WI38 (cell line): ENCODE measurements around the gene GIMAP2.

ENCODE experiments used
- H3K4me3 ChIP-seq: 2 replicates; pipeline ENCODE4 v1.5.1; 2011; ENCODE audit warnings: low read depth, mild to moderate bottlenecking, control low read depth, low read length
- TF ChIP-seq, protein P1 (sequence below): IDR thresholded peaks from 2 replicates; pipeline ENCODE4 v1.5.1; 2012; ENCODE audit warnings: low read depth, mild to moderate bottlenecking, control low read depth, low read length

GIMAP2 gene

DNA sequence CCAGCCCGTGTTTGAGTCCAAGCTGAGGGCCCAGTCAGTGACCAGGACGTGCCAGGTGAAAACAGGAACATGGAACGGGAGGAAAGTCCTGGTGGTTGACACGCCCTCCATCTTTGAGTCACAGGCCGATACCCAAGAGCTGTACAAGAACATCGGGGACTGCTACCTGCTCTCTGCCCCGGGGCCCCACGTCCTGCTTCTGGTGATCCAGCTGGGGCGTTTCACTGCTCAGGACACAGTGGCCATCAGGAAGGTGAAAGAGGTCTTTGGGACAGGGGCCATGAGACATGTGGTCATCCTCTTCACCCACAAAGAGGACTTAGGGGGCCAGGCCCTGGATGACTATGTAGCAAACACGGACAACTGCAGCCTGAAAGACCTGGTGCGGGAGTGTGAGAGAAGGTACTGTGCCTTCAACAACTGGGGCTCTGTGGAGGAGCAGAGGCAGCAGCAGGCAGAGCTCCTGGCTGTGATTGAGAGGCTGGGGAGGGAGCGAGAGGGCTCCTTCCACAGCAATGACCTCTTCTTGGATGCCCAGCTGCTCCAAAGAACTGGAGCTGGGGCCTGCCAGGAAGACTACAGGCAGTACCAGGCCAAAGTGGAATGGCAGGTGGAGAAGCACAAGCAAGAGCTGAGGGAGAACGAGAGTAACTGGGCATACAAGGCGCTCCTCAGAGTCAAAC lies 56.9 kb downstream of the GIMAP2 start:
- TF ChIP-seq, protein P1, sequence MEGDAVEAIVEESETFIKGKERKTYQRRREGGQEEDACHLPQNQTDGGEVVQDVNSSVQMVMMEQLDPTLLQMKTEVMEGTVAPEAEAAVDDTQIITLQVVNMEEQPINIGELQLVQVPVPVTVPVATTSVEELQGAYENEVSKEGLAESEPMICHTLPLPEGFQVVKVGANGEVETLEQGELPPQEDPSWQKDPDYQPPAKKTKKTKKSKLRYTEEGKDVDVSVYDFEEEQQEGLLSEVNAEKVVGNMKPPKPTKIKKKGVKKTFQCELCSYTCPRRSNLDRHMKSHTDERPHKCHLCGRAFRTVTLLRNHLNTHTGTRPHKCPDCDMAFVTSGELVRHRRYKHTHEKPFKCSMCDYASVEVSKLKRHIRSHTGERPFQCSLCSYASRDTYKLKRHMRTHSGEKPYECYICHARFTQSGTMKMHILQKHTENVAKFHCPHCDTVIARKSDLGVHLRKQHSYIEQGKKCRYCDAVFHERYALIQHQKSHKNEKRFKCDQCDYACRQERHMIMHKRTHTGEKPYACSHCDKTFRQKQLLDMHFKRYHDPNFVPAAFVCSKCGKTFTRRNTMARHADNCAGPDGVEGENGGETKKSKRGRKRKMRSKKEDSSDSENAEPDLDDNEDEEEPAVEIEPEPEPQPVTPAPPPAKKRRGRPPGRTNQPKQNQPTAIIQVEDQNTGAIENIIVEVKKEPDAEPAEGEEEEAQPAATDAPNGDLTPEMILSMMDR, result no peak
- H3K4me3 ChIP-seq, result no peak overlapping the region
